ENCODE data around the gene ISL2.
A peak's percentile ranks its signal among the peaks of the same experiment; 100 is the strongest.
"Not testable (repeated sequence)": the region's sequence is repeated elsewhere in the genome, so short reads cannot be mapped to it uniquely, and the experiment has no call there.

Gene ISL2

GRCh38 chr15:76336254-76337058 is at the start of gene ISL2:
ISL2 (plus strand) TSS chr15:76336773; CDS start chr15:76336884, 111 bp downstream.
- peak within 1 kb of the TSS; percentile 77 for H3K4me3 ChIP-seq (ENCODE audit: low read depth, low read length)
- TF ChIP-seq MYC (IDR thresholded peaks at IDR 0.05; ENCODE audit: low read depth, low read length) (peak; percentile 76), POLR2A (IDR thresholded peaks at IDR 0.05; ENCODE audit: extremely low read depth, insufficient read length) (peak; percentile 90), MAX (IDR thresholded peaks at IDR 0.05; ENCODE audit: low read depth, low read length) (peak; percentile 58; the same call in 1 of the 2 replicates)
- TF ChIP-seq, protein P1, sequence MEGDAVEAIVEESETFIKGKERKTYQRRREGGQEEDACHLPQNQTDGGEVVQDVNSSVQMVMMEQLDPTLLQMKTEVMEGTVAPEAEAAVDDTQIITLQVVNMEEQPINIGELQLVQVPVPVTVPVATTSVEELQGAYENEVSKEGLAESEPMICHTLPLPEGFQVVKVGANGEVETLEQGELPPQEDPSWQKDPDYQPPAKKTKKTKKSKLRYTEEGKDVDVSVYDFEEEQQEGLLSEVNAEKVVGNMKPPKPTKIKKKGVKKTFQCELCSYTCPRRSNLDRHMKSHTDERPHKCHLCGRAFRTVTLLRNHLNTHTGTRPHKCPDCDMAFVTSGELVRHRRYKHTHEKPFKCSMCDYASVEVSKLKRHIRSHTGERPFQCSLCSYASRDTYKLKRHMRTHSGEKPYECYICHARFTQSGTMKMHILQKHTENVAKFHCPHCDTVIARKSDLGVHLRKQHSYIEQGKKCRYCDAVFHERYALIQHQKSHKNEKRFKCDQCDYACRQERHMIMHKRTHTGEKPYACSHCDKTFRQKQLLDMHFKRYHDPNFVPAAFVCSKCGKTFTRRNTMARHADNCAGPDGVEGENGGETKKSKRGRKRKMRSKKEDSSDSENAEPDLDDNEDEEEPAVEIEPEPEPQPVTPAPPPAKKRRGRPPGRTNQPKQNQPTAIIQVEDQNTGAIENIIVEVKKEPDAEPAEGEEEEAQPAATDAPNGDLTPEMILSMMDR (IDR thresholded peaks at IDR 0.05; ENCODE audit: low read depth, low read length) = no peak
- peak; percentile 99 for DNase-seq (ENCODE audit: low read depth)

DNA sequence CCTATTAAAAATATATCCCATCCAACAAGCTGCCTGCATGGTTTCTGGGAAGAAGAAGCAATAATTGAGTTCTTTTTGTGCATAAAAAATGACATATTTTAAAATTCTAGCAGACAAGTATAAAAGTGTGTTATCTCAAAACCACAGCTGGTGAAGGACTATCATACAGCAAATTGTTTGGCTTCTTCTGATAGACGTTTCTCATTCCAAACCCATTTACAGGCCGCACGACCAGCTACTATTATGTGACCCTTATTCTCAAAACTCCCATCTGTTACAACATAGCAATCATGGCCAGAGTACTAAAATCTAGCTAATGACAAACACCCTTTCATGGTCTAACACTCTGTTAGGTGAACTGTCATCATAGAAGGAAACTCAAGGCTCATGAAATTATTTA is 47.0 kb upstream of the ISL2 start:
- TF ChIP-seq MYC (IDR thresholded peaks at IDR 0.05; ENCODE audit: low read depth, low read length) = no peak
- TF ChIP-seq, protein P1 (IDR thresholded peaks at IDR 0.05; ENCODE audit: low read depth, low read length) = no peak
- TF ChIP-seq MAX (IDR thresholded peaks at IDR 0.05; ENCODE audit: low read depth, low read length) = no peak
- TF ChIP-seq POLR2A (IDR thresholded peaks at IDR 0.05; ENCODE audit: extremely low read depth, insufficient read length) = no peak
- H3K4me3 ChIP-seq (ENCODE audit: low read depth, low read length) = no peak overlapping the region
- no peak for DNase-seq (ENCODE audit: low read depth)

GRCh38 chr15:76293361-76293760 is 43.2 kb upstream of the ISL2 start:
- no peak for DNase-seq (ENCODE audit: low read depth)
- H3K4me3 ChIP-seq (ENCODE audit: low read depth, low read length) = no peak overlapping the region
- no peak for TF ChIP-seq POLR2A (IDR thresholded peaks at IDR 0.05; ENCODE audit: extremely low read depth, insufficient read length)
- TF ChIP-seq MYC (IDR thresholded peaks at IDR 0.05; ENCODE audit: low read depth, low read length) = no peak
- no peak for TF ChIP-seq MAX (IDR thresholded peaks at IDR 0.05; ENCODE audit: low read depth, low read length)
- TF ChIP-seq, protein P1 (IDR thresholded peaks at IDR 0.05; ENCODE audit: low read depth, low read length) = no peak

DNA sequence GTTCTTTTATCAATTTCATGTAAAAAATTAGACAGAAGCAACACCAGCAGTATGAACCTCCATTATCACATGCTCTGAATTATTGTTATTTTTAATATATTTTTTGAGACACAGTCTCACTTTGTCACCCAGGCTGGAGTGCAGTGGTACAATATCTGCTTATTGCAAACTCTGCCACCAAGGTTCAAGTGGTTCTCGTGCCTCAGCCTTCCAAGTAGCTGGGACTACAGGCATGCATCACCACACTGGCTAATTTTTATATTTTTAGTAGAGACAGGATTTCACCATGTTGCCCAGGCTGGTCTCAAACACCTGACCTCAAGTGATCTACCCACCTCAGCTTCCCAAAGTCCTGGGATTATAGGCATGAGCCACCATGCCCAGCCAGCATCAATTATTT is 42.1 kb upstream of the ISL2 start:
- not testable (repeated sequence) for DNase-seq (ENCODE audit: low read depth); H3K4me3 ChIP-seq (ENCODE audit: low read depth, low read length)

DNA sequence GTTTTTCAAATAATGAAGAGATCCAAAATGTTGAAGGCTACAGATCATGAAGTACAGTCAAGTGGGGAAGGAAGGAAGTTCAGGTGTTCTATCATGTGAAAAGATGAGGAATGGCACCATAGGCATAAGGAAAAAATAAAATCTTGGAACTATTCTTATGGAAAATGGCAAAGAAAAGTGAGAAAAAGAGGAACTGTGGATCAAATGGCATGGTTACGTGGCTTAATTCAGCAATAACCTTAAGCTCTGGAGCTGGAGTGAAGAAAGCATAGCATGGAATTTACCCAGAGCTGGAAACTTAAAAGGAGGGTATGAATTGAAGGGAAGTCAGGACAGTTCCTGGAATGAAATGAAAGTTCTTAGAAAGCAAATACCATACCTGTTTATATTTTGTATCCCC is 39.7 kb upstream of the ISL2 start:
- DNase-seq (ENCODE audit: low read depth) = no peak
- TF ChIP-seq POLR2A (IDR thresholded peaks at IDR 0.05; ENCODE audit: extremely low read depth, insufficient read length) (no peak), MYC (IDR thresholded peaks at IDR 0.05; ENCODE audit: low read depth, low read length) (no peak)
- TF ChIP-seq, protein P1 (IDR thresholded peaks at IDR 0.05; ENCODE audit: low read depth, low read length) = no peak

DNA sequence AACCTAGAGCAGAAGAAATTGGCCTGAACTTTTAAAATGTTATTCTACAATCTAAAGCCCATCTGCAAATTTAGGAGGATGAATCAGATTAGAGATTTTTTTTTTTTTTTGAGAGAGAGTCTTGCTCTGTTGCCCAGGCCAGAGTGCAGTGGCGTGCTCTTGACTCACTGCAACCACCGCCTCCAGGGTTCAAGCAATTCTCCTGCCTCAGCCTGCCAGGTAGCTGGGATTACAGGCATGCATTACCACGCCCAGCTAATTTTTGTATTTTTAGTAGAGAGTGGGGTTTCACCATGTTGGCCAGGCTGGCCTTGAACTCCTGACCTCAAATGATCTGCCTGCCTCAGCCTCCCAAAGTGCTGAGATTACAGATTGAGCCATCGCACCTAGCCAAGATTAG is 38.6 kb upstream of the ISL2 start:
- H3K4me3 ChIP-seq (ENCODE audit: low read depth, low read length); DNase-seq (ENCODE audit: low read depth): not testable (repeated sequence)

More for the DNA sequence above, 39.7 kb upstream of the ISL2 start:
- H3K4me3 ChIP-seq (ENCODE audit: low read depth, low read length) = no peak overlapping the region

- no peak for TF ChIP-seq MAX (IDR thresholded peaks at IDR 0.05; ENCODE audit: low read depth, low read length)
- TF ChIP-seq MYC (IDR thresholded peaks at IDR 0.05; ENCODE audit: low read depth, low read length) = no peak
- H3K4me3 ChIP-seq (ENCODE audit: low read depth, low read length) = no peak overlapping the region
- DNase-seq (ENCODE audit: low read depth) = no peak
Measured at GRCh38 chr15:76298986-76299385, 37.6 kb upstream of the ISL2 start.

Data from NB4 (cell line).